ENCODE results near the gene LCLAT1. TPM values are rescaled to one million over a fixed set of nuclear protein-coding genes. Genes with fewer than 3 reads are reported as not detected.
A peak's percentile ranks its signal among the peaks of the same experiment; 100 is the strongest.
"Not testable (repeated sequence)": the region's sequence is repeated elsewhere in the genome, so short reads cannot be mapped to it uniquely, and the experiment has no call there.

LCLAT1 gene
- total RNA-seq, 2 experiments from 2014 or later, result 19.0 to 20.5 TPM

DNA sequence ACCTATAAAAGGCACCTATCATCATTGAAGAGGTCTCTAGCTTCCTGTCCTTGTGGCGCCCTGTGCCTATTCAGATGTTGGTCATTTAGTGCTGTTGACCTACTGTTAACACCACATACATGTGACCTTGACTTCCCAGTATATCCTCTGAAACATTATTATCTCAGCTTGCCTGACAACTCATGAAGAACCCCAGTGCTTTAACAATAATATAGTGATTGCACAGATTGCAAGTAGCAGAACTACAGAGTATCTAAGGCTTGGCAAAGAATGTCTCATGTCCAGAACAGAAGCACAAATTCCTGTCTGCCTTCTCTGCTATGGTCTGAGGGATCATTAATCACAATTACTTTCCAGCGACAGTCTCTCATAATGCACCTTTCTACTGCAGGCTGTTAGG is 165.3 kb downstream of the LCLAT1 start:
- H3K4me1 Mint-ChIP-seq (ENCODE audit: low read depth), result no peaks in the 10 kb centered on the region
- H3K36me3 Mint-ChIP-seq (ENCODE audit: low read depth), result peaks cover 2% of the 10 kb centered on the region
- DNase-seq, result no peak
- ChIA-PET POLR2A (no interaction called here), CTCF (no interaction called here)
- TF ChIP-seq CTCF (IDR thresholded peaks at IDR 0.05), result no peak
- intact Hi-C loops (cut with micrococcal nuclease), result no loop called here
- ATAC-seq, result no peak
- no peak overlapping the region for H3K27ac Mint-ChIP-seq
- no peaks in the 10 kb centered on the region for H3K9me3 Mint-ChIP-seq
- no peaks in the 10 kb centered on the region for H3K27me3 Mint-ChIP-seq
- no peak overlapping the region for H3K4me3 Mint-ChIP-seq

GRCh38 chr2:30613001-30613400 is 166.0 kb downstream of the LCLAT1 start:
- ChIA-PET CTCF (no interaction called here), POLR2A (no interaction called here)
- no peaks in the 10 kb centered on the region for H3K36me3 Mint-ChIP-seq (ENCODE audit: low read depth)
- no peak overlapping the region for H3K4me3 Mint-ChIP-seq
- DNase-seq (no peak), ATAC-seq (no peak)
- no peaks in the 10 kb centered on the region for H3K27me3 Mint-ChIP-seq
- no peak for TF ChIP-seq CTCF (IDR thresholded peaks at IDR 0.05)
- H3K27ac Mint-ChIP-seq, result no peak overlapping the region
- no peaks in the 10 kb centered on the region for H3K4me1 Mint-ChIP-seq (ENCODE audit: low read depth)
- no peaks in the 10 kb centered on the region for H3K9me3 Mint-ChIP-seq
- intact Hi-C loops (cut with micrococcal nuclease), result no loop called here

- POLR2A ChIA-PET; CTCF ChIA-PET; H3K4me3 Mint-ChIP-seq; DNase-seq; H3K27me3 Mint-ChIP-seq; H3K36me3 Mint-ChIP-seq (ENCODE audit: low read depth); H3K9me3 Mint-ChIP-seq; H3K4me1 Mint-ChIP-seq (ENCODE audit: low read depth); ATAC-seq; intact Hi-C loops (cut with micrococcal nuclease); H3K27ac Mint-ChIP-seq: not testable (repeated sequence)
Observed at GRCh38 chr2:30614227-30614626, 167.2 kb downstream of the LCLAT1 start.

- POLR2A ChIA-PET, result no interaction called here
- H3K27me3 Mint-ChIP-seq, result no peaks in the 10 kb centered on the region
- H3K27ac Mint-ChIP-seq, result no peak overlapping the region
- ATAC-seq (no peak), DNase-seq (no peak)
- intact Hi-C loops (cut with micrococcal nuclease), result no loop called here
- no peaks in the 10 kb centered on the region for H3K9me3 Mint-ChIP-seq
- no peaks in the 10 kb centered on the region for H3K4me1 Mint-ChIP-seq (ENCODE audit: low read depth)
- TF ChIP-seq CTCF (IDR thresholded peaks at IDR 0.05), result no peak
- CTCF ChIA-PET, result no interaction called here
- no peak overlapping the region for H3K4me3 Mint-ChIP-seq
- H3K36me3 Mint-ChIP-seq (ENCODE audit: low read depth), result no peaks in the 10 kb centered on the region
Observed at GRCh38 chr2:30615926-30616325, 168.9 kb downstream of the LCLAT1 start.

- Mint-ChIP-seq H3K27me3 (no peaks in the 10 kb centered on the region), H3K4me3 (no peak overlapping the region), H3K27ac (no peak overlapping the region), H3K9me3 (no peaks in the 10 kb centered on the region), H3K36me3 (ENCODE audit: low read depth) (peaks cover 19% of the 10 kb centered on the region), H3K4me1 (ENCODE audit: low read depth) (peaks cover 25% of the 10 kb centered on the region)
- intact Hi-C loops (cut with micrococcal nuclease), result no loop called here
- ChIA-PET CTCF (interaction anchor here (1.5 to 4.0 kb wide), 2 partner anchors 13 to 91 kb away, joined by 4 to 15 read pairs; no protein-coding TSS in a partner anchor), POLR2A (no interaction called here)
- DNase-seq, result no peak
- TF ChIP-seq CTCF (IDR thresholded peaks at IDR 0.05), result no peak
- ATAC-seq, result no peak
Observed at GRCh38 chr2:30620102-30620501, 173.1 kb downstream of the LCLAT1 start.

GRCh38 chr2:30621836-30622235 is 174.8 kb downstream of the LCLAT1 start:
- Mint-ChIP-seq H3K27me3 (no peaks in the 10 kb centered on the region), H3K9me3 (no peaks in the 10 kb centered on the region), H3K4me1 (ENCODE audit: low read depth) (peaks cover 40% of the 10 kb centered on the region), H3K36me3 (ENCODE audit: low read depth) (peaks cover 19% of the 10 kb centered on the region), H3K4me3 (no peak overlapping the region), H3K27ac (peak overlapping the region; percentile 80)
- TF ChIP-seq CTCF (IDR thresholded peaks at IDR 0.05), result no peak
- ChIA-PET POLR2A (no interaction called here), CTCF (interaction anchor here (4.0 kb wide), 1 partner anchor 90 kb away, joined by 15 read pairs; no protein-coding TSS in a partner anchor)
- ATAC-seq (no peak), DNase-seq (no peak)
- intact Hi-C loops (cut with micrococcal nuclease), result no loop called here
